ENCODE measurements around the gene TRAPPC2L.
"Not testable (repeated sequence)": the region's sequence is repeated elsewhere in the genome, so short reads cannot be mapped to it uniquely, and the experiment has no call there.

TRAPPC2L gene

GRCh38 chr16:88819126-88819525, 37.8 kb upstream of the TRAPPC2L start:
- no peak for DNase-seq (ENCODE audit: low read depth)

- no peak for DNase-seq (ENCODE audit: low read depth)
Observed at GRCh38 chr16:88820385-88821025, 36.4 kb upstream of the TRAPPC2L start.

- DNase-seq (ENCODE audit: low read depth), result no peak
Observed at GRCh38 chr16:88821168-88821850, 35.6 kb upstream of the TRAPPC2L start.

GRCh38 chr16:88822281-88823040, 34.5 kb upstream of the TRAPPC2L start:
- DNase-seq (ENCODE audit: low read depth), result no peak

- DNase-seq (ENCODE audit: low read depth), result not testable (repeated sequence)
Observed at GRCh38 chr16:88823646-88824045, 33.3 kb upstream of the TRAPPC2L start.

GRCh38 chr16:88824256-88825077, 32.5 kb upstream of the TRAPPC2L start:
- no peak for DNase-seq (ENCODE audit: low read depth)

GRCh38 chr16:88825146-88825545, 31.8 kb upstream of the TRAPPC2L start:
- no peak for DNase-seq (ENCODE audit: low read depth)

- no peak for DNase-seq (ENCODE audit: low read depth)
Observed at GRCh38 chr16:88826070-88826840, 30.7 kb upstream of the TRAPPC2L start.

GRCh38 chr16:88827727-88828126, 29.2 kb upstream of the TRAPPC2L start:
- DNase-seq (ENCODE audit: low read depth), result no peak

GRCh38 chr16:88828711-88829110, 28.2 kb upstream of the TRAPPC2L start:
- DNase-seq (ENCODE audit: low read depth), result no peak

- DNase-seq (ENCODE audit: low read depth), result no peak
Observed at GRCh38 chr16:88830258-88830657, 26.7 kb upstream of the TRAPPC2L start.

- DNase-seq (ENCODE audit: low read depth), result no peak
Observed at GRCh38 chr16:88830783-88831182, 26.1 kb upstream of the TRAPPC2L start.

GRCh38 chr16:88831838-88832237, 25.1 kb upstream of the TRAPPC2L start:
- DNase-seq (ENCODE audit: low read depth), result no peak

GRCh38 chr16:88833086-88833485, 23.8 kb upstream of the TRAPPC2L start:
- no peak for DNase-seq (ENCODE audit: low read depth)

GRCh38 chr16:88834670-88835069, 22.3 kb upstream of the TRAPPC2L start:
- DNase-seq (ENCODE audit: low read depth), result no peak

- no peak for DNase-seq (ENCODE audit: low read depth)
Observed at GRCh38 chr16:88835383-88835782, 21.5 kb upstream of the TRAPPC2L start.

- DNase-seq (ENCODE audit: low read depth), result no peak
Observed at GRCh38 chr16:88835818-88836217, 21.1 kb upstream of the TRAPPC2L start.

- DNase-seq (ENCODE audit: low read depth), result no peak
Observed at GRCh38 chr16:88836791-88837190, 20.1 kb upstream of the TRAPPC2L start.

GRCh38 chr16:88837806-88838205, 19.1 kb upstream of the TRAPPC2L start:
- no peak for DNase-seq (ENCODE audit: low read depth)

- DNase-seq (ENCODE audit: low read depth), result no peak
Observed at GRCh38 chr16:88838566-88838965, 18.4 kb upstream of the TRAPPC2L start.

- DNase-seq (ENCODE audit: low read depth), result no peak
Observed at GRCh38 chr16:88839026-88839529, 17.8 kb upstream of the TRAPPC2L start.

All from activated T-cell treated with anti-CD3 and anti-CD28 coated beads for 48 hours (primary cell).